ENCODE data around the gene PPP2R5D.

The PPP2R5D gene

DNA sequence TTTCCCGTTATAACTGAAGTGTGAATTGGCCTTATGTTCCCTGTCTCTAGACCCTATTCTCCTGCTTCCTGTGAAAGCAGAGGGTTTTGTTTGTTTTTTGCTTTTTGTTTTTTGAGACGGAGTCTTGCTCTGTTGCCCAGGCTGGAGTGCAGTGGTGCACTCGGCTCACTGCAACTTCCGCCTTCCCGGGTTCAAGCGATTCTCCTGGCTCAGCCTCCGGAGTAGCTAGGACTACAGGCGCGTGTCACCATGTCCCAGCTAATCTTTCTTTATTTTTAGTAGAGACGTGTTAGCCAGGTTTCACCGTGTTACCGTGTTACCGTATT lies 24.5 kb upstream of the PPP2R5D start:
- Histone ChIP-seq H3K27me3 (ENCODE audit: insufficient read depth, low read length, poor library complexity, severe bottlenecking) (no peaks in the 10 kb centered on the region), H4K20me1 (ENCODE audit: insufficient read depth, low read length, poor library complexity, severe bottlenecking) (no peaks in the 10 kb centered on the region), H3F3A (ENCODE audit: low read depth) (no peaks in the 10 kb centered on the region), H3K4me2 (ENCODE audit: low read depth, low read length, poor library complexity, severe bottlenecking) (no peak overlapping the region), H3K9ac (ENCODE audit: low read depth, low read length, poor library complexity, severe bottlenecking) (no peak overlapping the region), H3K4me1 (ENCODE audit: insufficient read depth, low read length, poor library complexity, severe bottlenecking) (no peaks in the 10 kb centered on the region), H3K36me3 (ENCODE audit: insufficient read depth, low read length) (no peaks in the 10 kb centered on the region), H3K4me3 (ENCODE audit: low read length, poor library complexity, severe bottlenecking) (no peak overlapping the region), H3K9me2 (replicated peaks; ENCODE audit: low read depth, low read length) (no peaks in the 10 kb centered on the region), H3K9me3 (ENCODE audit: insufficient read depth, low read depth, low read length) (no peaks in the 10 kb centered on the region), H3K79me2 (ENCODE audit: insufficient read depth, low read length) (no peaks in the 10 kb centered on the region), H2AFZ (ENCODE audit: low read length) (no peak overlapping the region)
- TF ChIP-seq, protein P1, sequence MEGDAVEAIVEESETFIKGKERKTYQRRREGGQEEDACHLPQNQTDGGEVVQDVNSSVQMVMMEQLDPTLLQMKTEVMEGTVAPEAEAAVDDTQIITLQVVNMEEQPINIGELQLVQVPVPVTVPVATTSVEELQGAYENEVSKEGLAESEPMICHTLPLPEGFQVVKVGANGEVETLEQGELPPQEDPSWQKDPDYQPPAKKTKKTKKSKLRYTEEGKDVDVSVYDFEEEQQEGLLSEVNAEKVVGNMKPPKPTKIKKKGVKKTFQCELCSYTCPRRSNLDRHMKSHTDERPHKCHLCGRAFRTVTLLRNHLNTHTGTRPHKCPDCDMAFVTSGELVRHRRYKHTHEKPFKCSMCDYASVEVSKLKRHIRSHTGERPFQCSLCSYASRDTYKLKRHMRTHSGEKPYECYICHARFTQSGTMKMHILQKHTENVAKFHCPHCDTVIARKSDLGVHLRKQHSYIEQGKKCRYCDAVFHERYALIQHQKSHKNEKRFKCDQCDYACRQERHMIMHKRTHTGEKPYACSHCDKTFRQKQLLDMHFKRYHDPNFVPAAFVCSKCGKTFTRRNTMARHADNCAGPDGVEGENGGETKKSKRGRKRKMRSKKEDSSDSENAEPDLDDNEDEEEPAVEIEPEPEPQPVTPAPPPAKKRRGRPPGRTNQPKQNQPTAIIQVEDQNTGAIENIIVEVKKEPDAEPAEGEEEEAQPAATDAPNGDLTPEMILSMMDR (conservative IDR thresholded peaks at IDR 0.05; ENCODE audit: low read length): no peak
- no peak for TF ChIP-seq EZH2phosphoT487 (IDR thresholded peaks at IDR 0.05; ENCODE audit: borderline replicate concordance)

DNA sequence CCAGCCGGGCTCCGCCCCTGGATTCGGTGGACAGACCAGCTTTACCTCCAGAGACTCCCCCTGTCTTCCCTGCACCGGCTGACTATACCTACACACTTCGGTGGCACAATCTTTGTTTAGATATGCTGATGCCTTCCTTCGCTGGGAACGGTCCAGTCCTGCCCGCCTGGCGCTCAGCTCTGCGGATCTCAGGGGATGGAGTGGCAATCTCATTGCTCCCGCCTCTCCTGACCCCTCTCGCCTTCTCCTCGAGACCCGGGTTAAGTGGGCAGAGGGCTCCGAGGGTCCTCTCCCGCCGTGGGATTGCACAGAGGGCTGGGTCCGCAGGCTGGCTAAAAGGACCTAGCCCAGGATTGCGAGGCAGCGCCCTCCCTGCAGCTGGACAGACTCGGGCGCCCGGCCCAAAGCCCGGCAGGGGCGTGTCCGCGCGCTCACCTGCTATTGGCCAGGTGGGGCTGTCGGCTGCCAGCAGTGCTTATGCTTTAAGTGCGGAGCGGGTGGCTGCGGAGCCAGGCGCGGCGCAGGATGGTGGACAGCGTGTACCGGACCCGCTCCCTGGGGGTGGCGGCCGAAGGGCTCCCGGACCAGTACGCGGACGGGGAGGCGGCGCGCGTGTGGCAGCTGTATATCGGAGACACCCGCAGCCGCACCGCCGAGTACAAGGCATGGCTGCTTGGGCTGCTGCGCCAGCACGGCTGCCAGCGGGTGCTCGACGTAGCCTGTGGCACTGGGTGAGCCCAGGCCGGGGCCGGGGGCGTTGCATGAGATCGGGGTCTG lies 23.9 kb upstream of the PPP2R5D start, which contains the start of gene GNMT:
Gene GNMT (plus strand): TSS at position 512 of the 777 bp plus-strand sequence. CDS start 14 bp downstream, at position 526.
- TF ChIP-seq, protein P1 (conservative IDR thresholded peaks at IDR 0.05; ENCODE audit: low read length): no peak
- TF ChIP-seq EZH2phosphoT487 (IDR thresholded peaks at IDR 0.05; ENCODE audit: borderline replicate concordance): no peak
- H3K27me3 ChIP-seq (ENCODE audit: insufficient read depth, low read length, poor library complexity, severe bottlenecking): no peaks in the 10 kb centered on the region
- H3K4me1 ChIP-seq (ENCODE audit: insufficient read depth, low read length, poor library complexity, severe bottlenecking): no peaks in the 10 kb centered on the region
- no peak within 1 kb of the TSS for H3K4me3 ChIP-seq (ENCODE audit: low read length, poor library complexity, severe bottlenecking)
- no peaks in the 10 kb centered on the region for H3K79me2 ChIP-seq (ENCODE audit: insufficient read depth, low read length)
- no peaks in the 10 kb centered on the region for H3K36me3 ChIP-seq (ENCODE audit: insufficient read depth, low read length)
- no peak within 1 kb of the TSS for H2AFZ ChIP-seq (ENCODE audit: low read length)
- H3K9me3 ChIP-seq (ENCODE audit: insufficient read depth, low read depth, low read length): no peaks in the 10 kb centered on the region
- no peaks in the 10 kb centered on the region for H4K20me1 ChIP-seq (ENCODE audit: insufficient read depth, low read length, poor library complexity, severe bottlenecking)
- no peaks in the 10 kb centered on the region for H3K9me2 ChIP-seq (replicated peaks; ENCODE audit: low read depth, low read length)
- no peaks in the 10 kb centered on the region for H3F3A ChIP-seq (ENCODE audit: low read depth)
- H3K4me2 ChIP-seq (ENCODE audit: low read depth, low read length, poor library complexity, severe bottlenecking): no peak within 1 kb of the TSS
- no peak within 1 kb of the TSS for H3K9ac ChIP-seq (ENCODE audit: low read depth, low read length, poor library complexity, severe bottlenecking)

DNA sequence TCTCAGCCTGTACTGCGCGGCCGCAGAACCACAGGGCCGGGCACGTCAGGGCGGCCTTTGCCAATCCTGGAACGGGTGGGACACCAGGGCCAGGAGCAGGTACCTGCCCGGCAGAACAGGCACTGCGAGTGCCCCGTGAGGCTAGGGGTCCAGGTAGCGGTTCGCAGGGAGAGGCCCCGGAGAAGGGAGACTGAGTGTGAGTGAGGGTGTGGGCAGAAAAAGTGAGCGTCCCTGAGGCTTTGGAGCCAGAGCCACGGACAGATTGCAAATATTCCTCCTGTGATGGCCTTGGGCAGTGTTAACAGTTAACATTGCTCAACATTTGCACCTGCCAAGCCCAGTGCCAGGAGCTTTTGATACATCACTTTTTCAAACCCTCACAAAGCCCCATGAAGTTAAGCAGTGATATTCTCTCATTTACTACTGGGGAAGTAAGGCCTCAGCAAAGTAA lies 23.3 kb upstream of the PPP2R5D start:
- Histone ChIP-seq H4K20me1 (ENCODE audit: insufficient read depth, low read length, poor library complexity, severe bottlenecking) (no peaks in the 10 kb centered on the region), H3K9me2 (replicated peaks; ENCODE audit: low read depth, low read length) (no peaks in the 10 kb centered on the region), H3K9me3 (ENCODE audit: insufficient read depth, low read depth, low read length) (no peaks in the 10 kb centered on the region), H2AFZ (ENCODE audit: low read length) (no peak overlapping the region), H3K79me2 (ENCODE audit: insufficient read depth, low read length) (no peaks in the 10 kb centered on the region), H3K9ac (ENCODE audit: low read depth, low read length, poor library complexity, severe bottlenecking) (no peak overlapping the region), H3K27me3 (ENCODE audit: insufficient read depth, low read length, poor library complexity, severe bottlenecking) (no peaks in the 10 kb centered on the region), H3K4me2 (ENCODE audit: low read depth, low read length, poor library complexity, severe bottlenecking) (no peak overlapping the region), H3K36me3 (ENCODE audit: insufficient read depth, low read length) (no peaks in the 10 kb centered on the region), H3K4me3 (ENCODE audit: low read length, poor library complexity, severe bottlenecking) (no peak overlapping the region), H3F3A (ENCODE audit: low read depth) (no peaks in the 10 kb centered on the region), H3K4me1 (ENCODE audit: insufficient read depth, low read length, poor library complexity, severe bottlenecking) (no peaks in the 10 kb centered on the region)
- TF ChIP-seq, protein P1 (conservative IDR thresholded peaks at IDR 0.05; ENCODE audit: low read length): no peak
- no peak for TF ChIP-seq EZH2phosphoT487 (IDR thresholded peaks at IDR 0.05; ENCODE audit: borderline replicate concordance)
